K562 (cell line): ENCODE data around the gene TRPM4. TPM values are rescaled to one million over a fixed set of nuclear protein-coding genes. Genes with fewer than 3 reads are reported as not detected.

Experiments
- ADNP ChIP-seq: fragments of 200-800 bp; sonication (Bioruptor generic); IDR thresholded peaks from 2 replicates; pipeline ENCODE4 v1.6.1; 2016; ENCODE audit warnings: missing genetic modification characterization, missing compliant biosample characterization
- BCL6 ChIP-seq: fragments of 250-450 bp; sonication (Bioruptor Pico); IDR thresholded peaks from 2 replicates; pipeline ENCODE4 v1.4.0; 2020
- CHD2 ChIP-seq: IDR thresholded peaks from 2 replicates; pipeline ENCODE4 v1.6.1; 2011; ENCODE audit warnings: low read depth, low read length
- FOXK2 ChIP-seq, 2 experiments: fragments of 450-650 bp; IDR thresholded peaks in 1 of 2; conservative IDR thresholded peaks in 1 of 2; 2 replicates each; pipeline ENCODE4 v1.6.1; 2016; ENCODE audit warnings: low read depth in 2 of 2, mild to moderate bottlenecking in 1 of 2
- MTA3 ChIP-seq: fragments of 450-650 bp; formaldehyde crosslinking; IDR thresholded peaks from 2 replicates; pipeline ENCODE4 v1.6.1; 2017; ENCODE audit warnings: mild to moderate bottlenecking, borderline replicate concordance
- NCOA1 ChIP-seq: fragments of 450-650 bp; IDR thresholded peaks from 2 replicates; pipeline ENCODE4 v1.6.1; 2016; ENCODE audit warnings: low read depth
- NCOA2 ChIP-seq, 2 experiments: fragments of 450-650 bp; IDR thresholded peaks; 2 replicates each; pipeline ENCODE4 v1.6.1; 2018; ENCODE audit warnings: mild to moderate bottlenecking in 2 of 2, moderate library complexity in 1 of 2; ENCODE audit not compliant: partially characterized antibody in 2 of 2
- NCOA4 ChIP-seq: fragments of 450-650 bp; IDR thresholded peaks from 2 replicates; pipeline ENCODE4 v1.6.1; 2018; ENCODE audit warnings: mild to moderate bottlenecking; ENCODE audit not compliant: partially characterized antibody
- NFRKB ChIP-seq: fragments of 450-650 bp; IDR thresholded peaks from 2 replicates; pipeline ENCODE4 v1.6.1; 2016; ENCODE audit warnings: low read depth
- PCBP2 ChIP-seq: fragments of 200-400 bp; formaldehyde crosslinking; IDR thresholded peaks from 2 replicates; pipeline ENCODE4 v1.6.1; 2018; ENCODE audit warnings: low read length, low read depth, mild to moderate bottlenecking, moderate library complexity; ENCODE audit not compliant: poor library complexity, severe bottlenecking
- POLR2A ChIP-seq: fragments of 450-650 bp; conservative IDR thresholded peaks from 2 replicates; pipeline ENCODE4 v1.6.1; 2016
- POLR2G ChIP-seq: fragments of 200-400 bp; formaldehyde crosslinking; IDR thresholded peaks from 2 replicates; pipeline ENCODE4 v1.6.1; 2017; ENCODE audit warnings: low read depth, mild to moderate bottlenecking, antibody characterized with exemption, low read length, moderate library complexity
- POU5F1 ChIP-seq: fragments of 150-350 bp; IDR thresholded peaks from 2 replicates; pipeline ENCODE4 v1.6.1; 2014; ENCODE audit warnings: borderline replicate concordance, low read length, low read depth, mild to moderate bottlenecking; ENCODE audit not compliant: partially characterized antibody
- RBFOX2 ChIP-seq: fragments of 200-400 bp; formaldehyde crosslinking; IDR thresholded peaks from 2 replicates; pipeline ENCODE4 v1.6.1; 2017; ENCODE audit warnings: low read depth, mild to moderate bottlenecking, low read length, moderate library complexity
- RUNX1 ChIP-seq: sonication (generic); IDR thresholded peaks from 2 replicates; pipeline ENCODE4 v1.6.1; 2016; ENCODE audit warnings: antibody characterized with exemption, low read depth
- VEZF1 ChIP-seq: fragments of 200-800 bp; sonication (Bioruptor generic); IDR thresholded peaks from 2 replicates; pipeline ENCODE4 v1.6.1; 2017; ENCODE audit warnings: missing genetic modification characterization, missing compliant biosample characterization
- YY1 ChIP-seq, 3 experiments: IDR thresholded peaks; 2 replicates each; pipeline ENCODE4 v1.6.1; 2011; ENCODE audit warnings: low read length in 2 of 3, mild to moderate bottlenecking in 2 of 3, moderate library complexity in 2 of 3, borderline replicate concordance in 1 of 3, control low read depth in 1 of 3, low read depth in 1 of 3; ENCODE audit not compliant: insufficient read depth in 3 of 3, insufficient replicate concordance in 2 of 3, control insufficient read depth in 1 of 3, insufficient read length in 1 of 3; ENCODE audit errors: extremely low read depth in 1 of 3
- ZNF316 ChIP-seq: fragments of 450-650 bp; IDR thresholded peaks from 2 replicates; pipeline ENCODE4 v1.6.1; 2016
- ZNF407 ChIP-seq: fragments of 450-650 bp; IDR thresholded peaks from 2 replicates; pipeline ENCODE4 v1.6.1; 2016; ENCODE audit warnings: low read depth
- polyA plus RNA-seq, 8 experiments: library from polyadenylated mRNA; depleted of rRNA in 4 of 8; stranded (reverse) in 5 of 8; unstranded in 3 of 8; fragments of >200 nt; fragmentation: Nextera tagmentation in 2 of 8; fragmentation: Illumina TruSeq in 1 of 8; extraction: Ambion mirVana in 2 of 8; extraction: Trizol in 1 of 8; gene quantifications; 2 replicates each; pipeline versions ENCODE4 v1.2.1 to v1.2.3, GENCODE V29; 2011 to 2014; ENCODE audit warnings: inconsistent platforms in 1 of 8, missing spikeins in 1 of 8
- total RNA-seq, 7 experiments: library from RNA; depleted of rRNA in 6 of 7; stranded (reverse); fragments of >200 nt in 6 of 7; fragmentation: Illumina TruSeq in 2 of 7; extraction: Trizol in 2 of 7; gene quantifications; 2 replicates each; pipeline versions ENCODE4 v1.2.1 to v1.2.3, GENCODE V29; 2011 to 2021; ENCODE audit warnings: low replicate concordance in 1 of 7

The TRPM4 gene
- total and polyA plus RNA-seq, 9 of the 15 experiments (the other 6 are each of a cell fraction or from before 2014, with no cell fraction given), result 6.5 to 45.4 (median 15.2) TPM

- TF ChIP-seq ZNF407 (peak; percentile 89), VEZF1 (CRISPR knock-in tag) (peak; percentile 89), ADNP (no peak), POLR2A (peak; percentile 89), MTA3 (peak; percentile 84), NCOA2 (IDR thresholded peaks at IDR 0.05; ENCODE audit: partially characterized antibody in 2 of 2) (no peak), CHD2 (peak; percentile 48), FOXK2 (conservative IDR thresholded peaks at IDR 0.05 in 1 of 2, IDR thresholded peaks at IDR 0.05 in 1 of 2; ENCODE audit: low read depth in 2 of 2) (peak; percentile 45 to 70; a peak in 3 of 4 replicates), ZNF316 (peak; percentile 31; the same call in 1 of the 2 replicates), BCL6 (CRISPR knock-in tag) (no peak), POU5F1 (no peak), RBFOX2 (peak; percentile 91), NCOA4 (no peak), PCBP2 (no peak), NCOA1 (peak; percentile 55; the same call in 1 of the 2 replicates), YY1 (IDR thresholded peaks at IDR 0.05; ENCODE audit: borderline replicate concordance in 1 of 3, control insufficient read depth in 1 of 3, extremely low read depth in 1 of 3, insufficient read depth in 3 of 3, insufficient read length in 1 of 3, insufficient replicate concordance in 2 of 3, low read depth in 1 of 3, low read length in 2 of 3) (peak; percentile 20 to 89 (median 80)), RUNX1 (0 out of 2 replicates have a peak, but pooled peaks have one; percentile 9), NFRKB (peak; percentile 95), POLR2G (peak; percentile 96)
Measured at GRCh38 chr19:49155005-49155819, 2.4 kb upstream of the TRPM4 start, which contains the start of gene HRC (continued).
